ENCODE data around the gene TBC1D22A. TPM values are rescaled to one million over a fixed set of nuclear protein-coding genes. Genes with fewer than 3 reads are reported as not detected.

TBC1D22A gene
- total and polyA plus RNA-seq, 9 donors, result 12.5 to 25.6 (median 18.5) TPM

DNA sequence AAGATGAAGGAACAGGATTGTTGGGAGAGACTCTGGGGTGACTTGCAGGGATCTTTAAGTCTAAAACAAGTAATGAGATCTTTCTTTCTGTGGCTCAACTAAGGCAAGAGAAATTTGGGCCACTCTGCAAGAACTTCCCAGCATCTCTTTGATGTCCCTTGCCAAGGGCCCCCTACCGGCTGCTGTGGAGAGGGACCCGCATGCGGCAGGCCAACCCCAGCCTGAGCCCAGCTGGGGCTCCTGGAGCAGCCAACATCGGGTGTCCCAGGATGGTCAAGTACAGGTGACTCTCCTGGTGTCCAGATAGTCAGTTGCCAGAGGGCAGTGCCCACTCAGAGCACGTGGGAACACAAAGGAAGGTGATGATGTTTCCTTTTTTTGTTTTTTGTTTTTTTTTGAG is 363.2 kb downstream of the TBC1D22A start:
- H3K36me3 ChIP-seq, result no peaks in the 10 kb centered on the region
- no peak overlapping the region for H3K27ac ChIP-seq
- TF ChIP-seq, protein P1, sequence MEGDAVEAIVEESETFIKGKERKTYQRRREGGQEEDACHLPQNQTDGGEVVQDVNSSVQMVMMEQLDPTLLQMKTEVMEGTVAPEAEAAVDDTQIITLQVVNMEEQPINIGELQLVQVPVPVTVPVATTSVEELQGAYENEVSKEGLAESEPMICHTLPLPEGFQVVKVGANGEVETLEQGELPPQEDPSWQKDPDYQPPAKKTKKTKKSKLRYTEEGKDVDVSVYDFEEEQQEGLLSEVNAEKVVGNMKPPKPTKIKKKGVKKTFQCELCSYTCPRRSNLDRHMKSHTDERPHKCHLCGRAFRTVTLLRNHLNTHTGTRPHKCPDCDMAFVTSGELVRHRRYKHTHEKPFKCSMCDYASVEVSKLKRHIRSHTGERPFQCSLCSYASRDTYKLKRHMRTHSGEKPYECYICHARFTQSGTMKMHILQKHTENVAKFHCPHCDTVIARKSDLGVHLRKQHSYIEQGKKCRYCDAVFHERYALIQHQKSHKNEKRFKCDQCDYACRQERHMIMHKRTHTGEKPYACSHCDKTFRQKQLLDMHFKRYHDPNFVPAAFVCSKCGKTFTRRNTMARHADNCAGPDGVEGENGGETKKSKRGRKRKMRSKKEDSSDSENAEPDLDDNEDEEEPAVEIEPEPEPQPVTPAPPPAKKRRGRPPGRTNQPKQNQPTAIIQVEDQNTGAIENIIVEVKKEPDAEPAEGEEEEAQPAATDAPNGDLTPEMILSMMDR (IDR thresholded peaks at IDR 0.05), result no peak
- TF ChIP-seq EP300 (IDR thresholded peaks at IDR 0.05) (no peak), POLR2A (IDR thresholded peaks at IDR 0.05) (no peak)
- intact Hi-C loops (cut with DNase I), result no loop called here
- H3K9me3 ChIP-seq, result no peaks in the 10 kb centered on the region
- H3K27me3 ChIP-seq, result no peaks in the 10 kb centered on the region
- peak in 1 of 5 donors; percentile 23 for DNase-seq
- H3K4me3 ChIP-seq, result no peak overlapping the region
- 78 to 83% (median 82%) methylated on average over 5 of the region's 5 CpGs for WGBS, 3 donors
- no peaks in the 10 kb centered on the region for H3K4me1 ChIP-seq (ENCODE audit: insufficient read depth)

DNA sequence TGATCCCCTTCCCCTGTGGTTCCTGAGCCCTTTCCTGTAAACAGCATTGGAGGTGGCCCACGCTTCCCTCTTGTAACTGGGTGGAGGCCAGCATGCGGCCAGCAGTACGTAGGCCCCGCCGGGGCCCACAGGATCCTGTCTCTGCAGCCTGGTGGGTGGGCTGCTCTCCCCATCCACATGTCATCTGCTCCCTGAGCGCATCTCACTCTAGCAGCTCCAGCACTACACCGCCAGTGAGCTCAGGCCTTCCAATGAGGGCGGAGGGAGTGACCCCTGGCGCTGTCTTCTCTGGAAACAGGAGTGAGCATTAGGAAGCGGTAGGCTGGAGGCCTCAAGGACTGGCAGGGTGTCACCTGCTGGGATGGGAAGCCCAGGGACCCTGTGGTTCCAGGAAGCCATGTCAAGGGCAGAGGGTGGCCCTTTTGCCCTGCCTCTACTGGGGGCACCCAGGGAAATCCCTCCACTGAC is 363.9 kb downstream of the TBC1D22A start:
- H3K9me3 ChIP-seq, result no peaks in the 10 kb centered on the region
- DNase-seq, result peak in 1 of 5 donors; percentile 35
- no peaks in the 10 kb centered on the region for H3K4me1 ChIP-seq (ENCODE audit: insufficient read depth)
- H3K27me3 ChIP-seq, result no peaks in the 10 kb centered on the region
- no peak for TF ChIP-seq POLR2A (IDR thresholded peaks at IDR 0.05)
- no peak for TF ChIP-seq EP300 (IDR thresholded peaks at IDR 0.05)
- TF ChIP-seq, protein P1 (IDR thresholded peaks at IDR 0.05), result no peak
- no peak overlapping the region for H3K27ac ChIP-seq
- H3K36me3 ChIP-seq, result no peaks in the 10 kb centered on the region
- no peak overlapping the region for H3K4me3 ChIP-seq
- intact Hi-C loops (cut with DNase I), result no loop called here
- WGBS, 3 donors, result 93 to 96% (median 93%) methylated on average over 10 of the region's 10 CpGs

DNA sequence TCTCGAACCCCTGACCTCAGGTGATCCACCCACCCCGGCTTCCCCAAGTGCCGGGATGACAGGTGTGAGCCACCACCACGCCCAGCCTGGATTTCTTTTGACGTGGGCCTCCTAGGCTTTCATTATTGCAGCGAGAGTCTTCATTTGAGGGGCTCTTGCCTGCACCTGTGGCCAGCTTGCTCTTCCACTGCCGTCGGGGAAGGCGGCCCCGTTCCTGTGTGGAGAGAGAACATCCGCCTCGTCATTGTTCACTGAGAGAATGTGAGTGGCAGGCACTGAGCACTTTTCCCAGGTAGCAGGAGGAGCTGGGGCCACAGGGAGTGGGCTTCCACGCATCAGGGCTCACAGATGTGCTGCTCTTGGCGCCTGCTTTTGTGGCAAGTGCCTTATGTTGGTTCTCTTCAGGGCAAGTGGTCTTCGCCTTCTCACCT is 365.0 kb downstream of the TBC1D22A start:
- no peaks in the 10 kb centered on the region for H3K4me1 ChIP-seq (ENCODE audit: insufficient read depth)
- no peaks in the 10 kb centered on the region for H3K36me3 ChIP-seq
- WGBS, 3 donors, result 94 to 97% (median 95%) methylated on average over 15 of the region's 15 CpGs
- H3K27me3 ChIP-seq, result no peaks in the 10 kb centered on the region
- TF ChIP-seq EP300 (IDR thresholded peaks at IDR 0.05) (no peak), POLR2A (IDR thresholded peaks at IDR 0.05) (no peak)
- TF ChIP-seq, protein P1 (IDR thresholded peaks at IDR 0.05), result no peak
- intact Hi-C loops (cut with DNase I), result no loop called here
- H3K4me3 ChIP-seq, result no peak overlapping the region
- H3K27ac ChIP-seq, result no peak overlapping the region
- H3K9me3 ChIP-seq, result no peaks in the 10 kb centered on the region
- peak in 1 of 5 donors; percentile 27 for DNase-seq

DNA sequence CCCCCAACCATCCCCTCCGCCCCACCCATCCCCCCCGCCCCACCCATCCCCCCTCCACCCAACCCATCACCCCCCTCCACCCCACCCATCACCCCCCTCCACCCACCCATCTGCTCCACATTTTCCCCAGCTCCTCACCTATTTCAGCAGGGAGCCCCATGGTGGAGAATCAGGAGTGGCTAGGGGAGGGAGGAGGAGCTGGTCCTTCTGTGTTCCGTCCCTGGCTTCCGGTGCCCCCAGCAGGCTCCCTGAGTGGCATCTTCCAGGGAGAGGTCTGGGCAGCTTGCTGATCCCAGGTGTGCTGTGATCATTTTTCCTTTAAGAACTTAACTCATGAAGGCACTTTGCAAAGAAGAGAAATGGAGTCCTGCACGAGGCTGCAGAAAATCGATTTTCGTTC is 365.8 kb downstream of the TBC1D22A start:
- H3K36me3 ChIP-seq, result no peaks in the 10 kb centered on the region
- H3K27me3 ChIP-seq, result no peaks in the 10 kb centered on the region
- no peaks in the 10 kb centered on the region for H3K4me1 ChIP-seq (ENCODE audit: insufficient read depth)
- no peak overlapping the region for H3K4me3 ChIP-seq
- no peaks in the 10 kb centered on the region for H3K9me3 ChIP-seq
- peak in 1 of 5 donors; percentile 14 for DNase-seq
- intact Hi-C loops (cut with DNase I), result no loop called here
- 85 to 88% (median 86%) methylated on average over 5 to 6 of the region's 7 CpGs for WGBS, 3 donors
- H3K27ac ChIP-seq, result no peak overlapping the region
- TF ChIP-seq EP300 (IDR thresholded peaks at IDR 0.05) (no peak), POLR2A (IDR thresholded peaks at IDR 0.05) (no peak)
- TF ChIP-seq, protein P1 (IDR thresholded peaks at IDR 0.05), result no peak

All from ovary (tissue), 9 donors.